AG10803 (cell line): ENCODE results near the gene OXLD1.
A peak's percentile ranks its signal among the peaks of the same experiment; 100 is the strongest.

Source experiments
- DNase-seq: peaks from one replicate; pipeline ENCODE4 v3.0.0; 2010; ENCODE audit warnings: low read depth
- H3K4me3 ChIP-seq: 2 replicates; pipeline ENCODE4 v1.5.1; 2011; ENCODE audit warnings: mild to moderate bottlenecking, low read length, control low read depth
- TF ChIP-seq, protein P1 (sequence below): conservative IDR thresholded peaks from 2 replicates; pipeline ENCODE4 v1.5.1; 2011; ENCODE audit warnings: mild to moderate bottlenecking, low read length, control low read depth, inconsistent platforms

The OXLD1 gene

DNA sequence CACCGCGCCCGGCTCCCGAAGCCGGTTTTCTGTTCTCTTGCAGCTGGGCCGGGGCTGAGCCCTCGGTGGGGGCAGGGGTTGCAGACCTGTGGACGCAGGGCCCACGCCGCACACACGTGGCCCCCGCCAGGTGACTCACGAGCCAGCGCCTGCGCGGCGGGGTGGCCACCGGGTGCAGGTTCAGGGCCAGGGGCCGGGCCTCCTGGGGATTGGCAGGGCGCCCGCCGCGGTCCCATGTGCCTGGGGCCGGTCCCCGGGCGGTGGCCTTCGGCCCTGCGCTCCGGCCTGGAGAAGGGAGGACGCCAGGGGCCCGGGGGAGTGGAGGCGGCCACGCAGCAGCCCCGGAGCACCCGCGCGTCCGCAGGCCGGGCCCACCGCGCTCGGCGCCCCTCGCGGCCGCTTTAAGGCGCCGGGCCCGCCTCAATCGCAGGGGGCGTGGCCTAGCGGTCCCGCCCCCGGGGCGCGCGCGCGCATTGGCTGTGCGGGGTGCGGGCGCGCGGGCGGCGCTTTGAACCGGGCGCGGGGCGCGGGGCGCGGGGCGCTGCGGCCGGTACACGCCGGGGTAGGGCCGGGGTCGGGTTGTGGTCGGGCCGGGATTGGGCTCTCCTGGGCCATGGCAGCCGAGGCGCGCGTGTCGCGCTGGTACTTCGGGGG is 45.5 kb upstream of the OXLD1 start, which contains the start of gene SLC25A10:
TSS of gene SLC25A10 (plus strand) at position 471 of the 654 bp plus-strand sequence. CDS start at position 614, 143 bp downstream.
- DNase-seq: peak; percentile 52
- peak within 1 kb of the TSS; percentile 59 for H3K4me3 ChIP-seq
- TF ChIP-seq, protein P1, sequence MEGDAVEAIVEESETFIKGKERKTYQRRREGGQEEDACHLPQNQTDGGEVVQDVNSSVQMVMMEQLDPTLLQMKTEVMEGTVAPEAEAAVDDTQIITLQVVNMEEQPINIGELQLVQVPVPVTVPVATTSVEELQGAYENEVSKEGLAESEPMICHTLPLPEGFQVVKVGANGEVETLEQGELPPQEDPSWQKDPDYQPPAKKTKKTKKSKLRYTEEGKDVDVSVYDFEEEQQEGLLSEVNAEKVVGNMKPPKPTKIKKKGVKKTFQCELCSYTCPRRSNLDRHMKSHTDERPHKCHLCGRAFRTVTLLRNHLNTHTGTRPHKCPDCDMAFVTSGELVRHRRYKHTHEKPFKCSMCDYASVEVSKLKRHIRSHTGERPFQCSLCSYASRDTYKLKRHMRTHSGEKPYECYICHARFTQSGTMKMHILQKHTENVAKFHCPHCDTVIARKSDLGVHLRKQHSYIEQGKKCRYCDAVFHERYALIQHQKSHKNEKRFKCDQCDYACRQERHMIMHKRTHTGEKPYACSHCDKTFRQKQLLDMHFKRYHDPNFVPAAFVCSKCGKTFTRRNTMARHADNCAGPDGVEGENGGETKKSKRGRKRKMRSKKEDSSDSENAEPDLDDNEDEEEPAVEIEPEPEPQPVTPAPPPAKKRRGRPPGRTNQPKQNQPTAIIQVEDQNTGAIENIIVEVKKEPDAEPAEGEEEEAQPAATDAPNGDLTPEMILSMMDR: no peak

DNA sequence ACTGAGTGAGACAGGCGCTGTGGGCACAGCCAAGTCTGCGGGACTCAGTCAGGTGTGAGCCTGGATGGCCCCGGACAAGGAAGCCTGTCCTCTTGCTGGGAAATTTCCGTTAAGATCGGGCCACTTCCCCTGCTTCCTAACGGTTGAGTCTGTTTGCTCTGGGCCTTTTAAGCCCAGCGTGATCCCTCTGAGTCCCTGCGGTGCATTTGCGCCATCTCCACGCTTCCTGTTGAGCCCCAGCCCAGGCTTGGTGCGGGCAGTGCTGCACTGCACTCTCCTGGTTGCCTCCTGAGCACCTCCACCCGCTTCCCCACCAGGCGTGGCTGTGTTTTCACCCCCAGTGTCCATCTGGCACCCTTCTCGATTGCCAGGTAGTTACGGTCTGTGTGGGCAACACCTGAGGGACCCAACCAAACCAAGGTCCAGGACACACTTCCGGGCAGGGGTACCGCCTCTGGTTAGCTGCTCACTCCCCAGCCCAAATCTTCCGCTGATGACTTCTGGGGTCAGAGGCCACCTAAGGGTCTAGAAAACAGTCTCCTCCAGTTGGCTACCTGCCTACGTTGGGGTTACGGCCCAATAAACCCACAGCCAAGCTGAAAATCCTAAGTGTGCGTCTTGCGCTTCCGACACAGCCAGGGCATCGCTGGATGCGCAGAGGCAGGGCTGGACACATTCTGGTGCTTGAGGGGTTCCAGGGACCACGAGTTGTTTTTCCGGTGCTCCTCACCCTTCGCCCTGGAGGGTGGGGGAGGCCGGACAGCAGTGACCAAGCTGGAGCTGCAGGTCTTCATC is 44.3 kb upstream of the OXLD1 start:
- DNase-seq: peak; percentile 31
- peak overlapping the region; percentile 24 for H3K4me3 ChIP-seq
- TF ChIP-seq, protein P1: no peak

DNA sequence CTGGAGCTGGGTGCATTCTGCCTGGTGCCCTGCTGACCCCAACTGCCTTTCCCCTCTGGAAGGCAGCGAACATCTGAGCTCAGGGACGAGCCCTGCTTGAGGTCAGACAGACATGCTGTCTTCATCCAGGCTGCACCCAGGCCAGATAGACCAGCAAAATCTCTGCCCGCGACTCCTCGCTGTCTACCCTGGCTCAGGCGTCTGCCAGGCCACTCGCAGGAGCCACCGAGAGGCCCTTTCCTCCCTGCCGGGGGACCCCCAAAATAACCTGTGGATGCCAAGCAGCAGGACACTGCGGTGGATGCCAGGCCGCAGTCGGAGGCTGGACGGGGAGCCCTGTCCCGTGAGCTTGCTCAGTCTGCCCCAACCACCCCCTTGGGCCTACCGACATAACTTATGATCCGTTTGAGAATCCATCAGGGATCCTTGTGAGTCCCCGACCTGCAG is 42.4 kb upstream of the OXLD1 start:
- DNase-seq: no peak
- TF ChIP-seq, protein P1: no peak
- no peak overlapping the region for H3K4me3 ChIP-seq

DNA sequence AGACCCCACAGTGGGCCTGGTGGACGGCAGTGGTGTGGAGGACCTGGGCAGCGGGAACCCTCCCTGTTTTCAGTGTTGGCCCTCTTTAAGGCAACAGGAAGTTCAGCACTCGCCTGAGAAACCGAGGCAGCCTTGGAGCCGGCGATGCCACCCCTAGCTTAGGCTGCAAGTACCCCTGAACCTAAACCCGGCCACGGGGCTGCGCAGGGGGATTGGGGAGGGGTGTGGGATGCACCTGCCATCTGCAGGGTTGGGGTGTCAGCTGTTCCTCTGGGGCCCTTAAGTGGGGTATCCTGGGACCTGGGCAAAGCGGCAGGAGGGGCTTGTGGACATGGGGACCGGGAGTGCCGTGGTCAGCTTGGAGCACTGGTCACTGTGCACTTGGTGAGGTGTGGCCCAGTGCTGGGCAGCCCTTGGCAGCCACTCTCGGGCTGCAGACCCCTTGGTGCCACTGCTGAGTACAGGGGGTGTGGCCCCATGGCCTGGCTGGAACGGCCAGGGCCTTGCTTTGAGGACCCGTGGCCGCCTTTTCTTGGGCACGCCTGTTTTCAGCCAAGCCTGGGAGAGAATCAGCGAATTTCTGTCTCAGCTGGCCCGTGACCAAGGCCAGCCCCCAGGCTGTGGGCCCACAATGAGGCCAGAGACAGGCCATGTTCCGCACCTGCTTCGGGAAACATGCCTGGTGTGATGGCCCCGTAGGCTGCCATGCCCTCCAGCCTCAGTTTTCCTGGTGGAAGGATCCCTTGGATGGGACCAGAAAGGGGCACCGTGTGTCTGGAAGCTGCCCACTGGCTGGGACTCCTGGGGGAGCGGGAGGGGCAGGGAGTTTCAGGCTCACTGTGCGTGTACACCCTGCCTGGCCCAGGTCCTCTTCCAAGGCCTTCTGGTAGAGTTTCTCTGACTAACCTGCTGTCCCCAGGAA is 41.6 kb upstream of the OXLD1 start:
- H3K4me3 ChIP-seq: no peak overlapping the region
- DNase-seq: no peak
- TF ChIP-seq, protein P1: no peak

DNA sequence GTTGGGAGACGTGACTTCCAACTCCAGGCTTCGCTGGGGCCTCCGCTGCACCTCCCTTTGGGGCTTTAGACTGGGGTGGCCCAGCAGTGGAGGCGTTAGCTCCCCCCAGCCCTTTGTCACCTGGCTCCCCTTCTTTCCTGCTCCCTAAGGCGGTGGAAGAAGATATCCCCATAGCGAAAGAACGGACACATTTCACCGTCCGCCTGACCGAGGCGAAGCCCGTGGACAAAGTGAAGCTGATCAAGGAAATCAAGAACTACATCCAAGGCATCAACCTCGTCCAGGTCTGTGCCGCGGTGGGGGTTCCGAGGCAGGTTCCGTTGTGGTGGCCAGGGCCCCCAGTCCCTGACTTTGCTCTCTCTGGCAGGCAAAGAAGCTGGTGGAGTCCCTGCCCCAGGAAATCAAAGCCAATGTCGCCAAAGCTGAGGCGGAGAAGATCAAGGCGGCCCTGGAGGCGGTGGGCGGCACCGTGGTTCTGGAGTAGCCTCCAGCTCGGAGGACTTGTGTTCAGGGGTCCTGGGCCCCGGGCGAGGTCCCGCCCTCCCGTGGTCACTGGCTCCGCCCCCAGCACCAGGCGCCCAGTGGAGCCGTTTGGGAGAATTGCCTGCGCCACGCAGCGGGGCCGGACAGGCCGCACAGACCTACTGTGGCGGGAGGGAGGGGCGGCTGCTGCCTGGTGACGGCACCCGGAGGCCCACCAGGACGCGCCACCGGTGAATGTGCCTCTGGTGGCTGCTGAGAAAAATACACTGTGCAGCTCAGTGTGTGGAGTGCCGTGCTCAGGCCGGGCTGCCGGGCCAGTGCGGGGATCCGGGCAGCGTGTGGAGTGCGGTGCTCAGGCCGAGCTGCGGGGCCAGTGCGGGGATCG is 40.6 kb upstream of the OXLD1 start:
- TF ChIP-seq, protein P1: no peak
- DNase-seq: no peak
- H3K4me3 ChIP-seq: no peak overlapping the region

DNA sequence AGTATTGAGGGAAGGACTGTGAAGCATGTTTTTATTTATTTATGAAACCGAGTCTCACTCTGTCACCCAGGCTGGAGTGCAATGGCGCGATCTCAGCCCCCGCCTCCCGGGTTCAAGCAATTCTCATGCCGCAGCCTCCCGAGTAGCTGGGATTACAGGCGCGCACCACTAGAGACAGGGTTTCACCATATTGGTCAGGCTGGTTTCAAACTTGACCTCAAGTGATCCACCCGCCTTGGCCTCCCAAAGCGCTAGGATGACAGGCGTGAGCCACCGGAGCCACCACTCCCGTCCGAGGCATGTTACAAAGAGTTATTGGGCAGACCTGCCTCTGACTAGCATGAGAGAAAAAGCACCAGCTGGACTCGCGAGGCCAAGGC is 39.8 kb upstream of the OXLD1 start:
- DNase-seq: no peak
- TF ChIP-seq, protein P1: no peak
- no peak overlapping the region for H3K4me3 ChIP-seq
